Mucosa of descending colon (tissue), 3 donors: ENCODE data around the gene TRAK1. TPM values are rescaled to one million over a fixed set of nuclear protein-coding genes. Genes with fewer than 3 reads are reported as not detected.

Experiments
- ATAC-seq: fragments of 200-7000 bp; cut with Tn5 transposase; one replicate; pipeline ENCODE4 v1.9.1; 2020; ENCODE audit warnings: mild to moderate bottlenecking, moderate library complexity
- DNase-seq, 3 donors: peaks; one replicate each; pipeline ENCODE4 v3.0.0-alpha.2; 2020
- H3K36me3 ChIP-seq: fragments of 200-600 bp; one replicate; pipeline ENCODE4 v1.8.0; 2021; ENCODE audit warnings: low read depth, mild to moderate bottlenecking
- H3K4me1 ChIP-seq: fragments of 200-600 bp; one replicate; pipeline ENCODE4 v1.8.0; 2021; ENCODE audit warnings: low read depth, mild to moderate bottlenecking
- H3K4me3 ChIP-seq: fragments of 200-600 bp; one replicate; pipeline ENCODE4 v1.8.0; 2021; ENCODE audit warnings: mild to moderate bottlenecking
- H3K9me3 ChIP-seq: fragments of 200-600 bp; one replicate; pipeline ENCODE4 v1.8.0; 2021; ENCODE audit warnings: mild to moderate bottlenecking
- CTCF ChIP-seq: fragments of 200-600 bp; IDR thresholded peaks from one replicate; pipeline ENCODE4 v1.8.0; 2022; ENCODE audit warnings: antibody characterized with exemption, mild to moderate bottlenecking
- intact Hi-C, 2 donors: fragments of 100-400 bp; cut with DNase I in 1 of 2; cut with micrococcal nuclease in 1 of 2; formaldehyde crosslinking; loops; one replicate each; pipeline versions ENCODE4 v1.11.0 to v1.11.1; 2022; cut with DNase I, micrococcal nuclease
- total RNA-seq, 3 donors: library from RNA; stranded (reverse); fragmentation: NEBNext Ultra II Directional in 2 of 3; extraction: Animal tissue kit (Norgen Biotek cat#: 25700) in 2 of 3; gene quantifications; one replicate each; pipeline versions ENCODE4 v1.2.1 to v1.2.4, GENCODE V29; 2021 to 2023
- donor health status: DM: no; HTN: no; CAD: no; lungs with moderate emphysema.
- donor health status: DM: no; HTN: no; CAD: no.
- donor health status: DM: no; HTN: yes; CAD: no.

TRAK1 gene
- total RNA-seq, 3 donors from 2014 or later = 61.8 to 104 (median 83.4) TPM

- Histone ChIP-seq H3K4me1 (no peaks in the 10 kb centered on the region), H3K4me3 (no peak within 1 kb of the TSS), H3K36me3 (no peaks in the 10 kb centered on the region), H3K9me3 (no peaks in the 10 kb centered on the region)
- no peak for TF ChIP-seq CTCF
- intact Hi-C loops = no loop called here
- ATAC-seq (no peak), DNase-seq (no peak)
Measured at GRCh38 chr3:42266085-42266484, 174.9 kb downstream of the TRAK1 start, which contains the start of gene CCK. TSS of gene CCK (minus strand) at chr3:42266185. CDS start at chr3:42263630, 2,555 bp downstream.

GRCh38 chr3:42267878-42268277, 176.7 kb downstream of the TRAK1 start:
- no peaks in the 10 kb centered on the region for H3K9me3 ChIP-seq
- no peaks in the 10 kb centered on the region for H3K4me1 ChIP-seq
- no peak overlapping the region for H3K4me3 ChIP-seq
- no peak for TF ChIP-seq CTCF
- intact Hi-C loops = no loop called here
- DNase-seq (no peak), ATAC-seq (no peak)
- H3K36me3 ChIP-seq = no peaks in the 10 kb centered on the region

- H3K4me3 ChIP-seq = no peak overlapping the region
- H3K4me1 ChIP-seq = no peaks in the 10 kb centered on the region
- DNase-seq (no peak), ATAC-seq (no peak)
- intact Hi-C loops = no loop called here
- TF ChIP-seq CTCF = no peak
- no peaks in the 10 kb centered on the region for H3K9me3 ChIP-seq
- H3K36me3 ChIP-seq = no peaks in the 10 kb centered on the region
Measured at GRCh38 chr3:42269647-42270046, 178.5 kb downstream of the TRAK1 start.

GRCh38 chr3:42270561-42270960, 179.4 kb downstream of the TRAK1 start:
- Histone ChIP-seq H3K9me3 (no peaks in the 10 kb centered on the region), H3K4me1 (no peaks in the 10 kb centered on the region), H3K36me3 (no peaks in the 10 kb centered on the region), H3K4me3 (no peak overlapping the region)
- intact Hi-C loops = no loop called here
- DNase-seq (no peak), ATAC-seq (no peak)
- no peak for TF ChIP-seq CTCF

GRCh38 chr3:42271786-42272185, 180.6 kb downstream of the TRAK1 start:
- TF ChIP-seq CTCF = no peak
- DNase-seq = no peak
- Histone ChIP-seq H3K4me1 (no peaks in the 10 kb centered on the region), H3K9me3 (no peaks in the 10 kb centered on the region), H3K36me3 (no peaks in the 10 kb centered on the region), H3K4me3 (no peak overlapping the region)
- no peak for ATAC-seq
- intact Hi-C loops = no loop called here

- ATAC-seq = no peak
- DNase-seq = peak in 1 of 3 donors; percentile 10
- Histone ChIP-seq H3K4me1 (no peaks in the 10 kb centered on the region), H3K36me3 (no peaks in the 10 kb centered on the region), H3K4me3 (no peak overlapping the region), H3K9me3 (no peaks in the 10 kb centered on the region)
- no peak for TF ChIP-seq CTCF
- intact Hi-C loops = no loop called here
Measured at GRCh38 chr3:42273361-42273760, 182.2 kb downstream of the TRAK1 start.
